Islet of Langerhans (tissue), 1 donor: ENCODE results near the gene MAP4.
"Not testable (repeated sequence)": the region's sequence is repeated elsewhere in the genome, so short reads cannot be mapped to it uniquely, and the experiment has no call there.

Experiments used
- FAIRE-seq: peaks from one replicate; lab custom pipeline; 2011; peaks lifted over from hg19 to GRCh38; lab: Jason Lieb, UNC

Gene MAP4

GRCh38 chr3:47892286-47893040 is 123.8 kb downstream of the MAP4 start:
- no peak for FAIRE-seq

DNA sequence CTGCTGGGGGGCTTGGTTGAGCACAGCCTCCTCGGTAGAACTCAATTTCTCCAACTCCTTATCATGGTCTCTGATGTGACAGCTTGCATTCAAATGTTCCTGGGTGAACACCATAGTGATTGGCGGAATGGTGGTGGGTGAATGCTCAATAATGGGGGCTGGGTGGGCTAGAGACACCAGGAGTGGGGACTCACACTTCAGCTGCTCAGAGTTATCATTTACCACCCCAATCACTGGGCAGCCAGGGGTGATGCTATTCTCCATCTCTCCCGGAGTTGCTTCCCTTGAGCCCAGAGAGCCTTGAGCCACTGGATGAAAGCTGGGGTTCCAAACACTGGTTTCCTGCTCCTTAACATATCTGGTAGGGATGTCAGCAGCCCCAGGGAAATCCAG is 124.6 kb downstream of the MAP4 start:
- FAIRE-seq, result no peak

GRCh38 chr3:47890828-47891612 is 125.2 kb downstream of the MAP4 start:
- FAIRE-seq, result no peak

- FAIRE-seq, result no peak
Measured at GRCh38 chr3:47890126-47890827, 125.9 kb downstream of the MAP4 start.

- FAIRE-seq, result no peak
Measured at GRCh38 chr3:47888986-47889757, 127.0 kb downstream of the MAP4 start.

- FAIRE-seq, result not testable (repeated sequence)
Measured at GRCh38 chr3:47887991-47888390, 128.2 kb downstream of the MAP4 start.

DNA sequence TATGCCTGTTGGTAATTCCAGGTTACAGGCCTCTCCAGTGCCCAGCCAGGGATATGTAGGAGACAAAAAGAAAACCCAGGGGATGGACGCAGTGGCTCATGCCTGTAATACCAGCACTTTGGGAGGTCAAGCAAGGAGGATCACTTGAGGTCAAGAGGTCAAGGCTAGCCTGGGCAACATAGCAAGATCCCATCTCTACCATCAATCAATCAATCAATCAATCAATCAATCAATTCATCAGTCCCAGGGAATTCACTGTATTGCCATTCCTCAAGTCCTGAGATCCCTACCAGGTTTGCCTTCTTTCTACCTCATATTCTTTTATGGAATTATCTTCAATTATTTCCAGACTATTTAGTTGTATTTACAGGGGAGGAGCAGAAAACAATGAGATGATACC is 131.0 kb downstream of the MAP4 start:
- no peak for FAIRE-seq

DNA sequence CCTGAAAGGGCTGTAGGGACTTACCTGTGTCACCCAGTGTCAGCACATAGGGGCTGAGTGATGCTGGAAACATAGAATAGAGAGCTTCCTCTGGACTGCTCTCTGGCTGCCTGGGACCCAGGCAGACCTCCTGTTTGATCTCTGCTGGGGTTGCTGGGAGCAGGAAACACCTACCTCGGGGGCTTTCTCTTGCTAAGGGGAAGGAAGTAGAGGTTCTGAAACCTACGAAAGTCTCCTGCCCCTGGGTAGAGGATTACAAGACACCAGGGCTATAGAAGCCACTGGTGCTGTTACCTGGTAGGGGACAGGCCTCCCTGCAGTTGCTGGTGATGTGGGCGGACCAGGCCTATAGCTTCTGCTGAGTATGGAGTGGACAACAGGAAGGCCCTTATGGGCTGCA is 131.6 kb downstream of the MAP4 start:
- FAIRE-seq, result no peak

DNA sequence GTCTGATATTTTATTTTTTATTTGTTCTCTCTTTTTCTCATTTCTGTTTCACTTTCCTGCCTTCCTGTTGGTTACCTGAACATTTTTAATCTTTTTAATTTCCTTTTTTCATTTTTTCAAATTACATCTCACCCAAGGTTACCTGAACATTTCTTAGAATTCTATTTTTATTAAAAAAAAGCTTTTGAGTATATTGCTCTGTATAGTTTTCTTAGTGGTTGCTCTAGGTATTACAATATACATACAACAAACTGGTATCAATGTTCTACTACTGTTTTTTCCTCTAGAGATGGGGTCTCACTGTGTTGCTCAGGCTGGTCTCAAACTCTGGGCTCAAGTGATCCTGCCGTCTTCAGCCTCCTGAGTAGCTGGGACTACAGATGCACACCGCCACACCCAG is 133.9 kb downstream of the MAP4 start:
- FAIRE-seq, result no peak

DNA sequence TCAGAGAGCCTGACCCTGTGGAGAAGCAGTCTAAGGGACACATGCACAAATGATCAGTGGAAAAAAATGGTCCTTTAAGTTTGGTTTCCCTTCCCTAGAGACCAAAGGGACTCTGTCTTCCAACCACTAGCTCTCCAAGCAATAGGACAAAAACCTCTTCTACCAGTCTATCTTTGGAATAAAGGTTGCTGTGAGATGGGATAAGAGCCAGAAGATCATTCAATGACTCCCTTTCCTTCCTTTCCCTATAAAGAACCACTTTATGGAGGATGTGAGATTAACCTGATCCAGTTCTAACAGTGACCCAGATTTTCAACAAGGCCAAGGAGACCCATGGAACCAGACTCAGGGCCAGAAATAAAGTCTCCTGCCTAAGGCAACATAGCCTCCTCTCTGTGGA is 138.5 kb downstream of the MAP4 start:
- no peak for FAIRE-seq

DNA sequence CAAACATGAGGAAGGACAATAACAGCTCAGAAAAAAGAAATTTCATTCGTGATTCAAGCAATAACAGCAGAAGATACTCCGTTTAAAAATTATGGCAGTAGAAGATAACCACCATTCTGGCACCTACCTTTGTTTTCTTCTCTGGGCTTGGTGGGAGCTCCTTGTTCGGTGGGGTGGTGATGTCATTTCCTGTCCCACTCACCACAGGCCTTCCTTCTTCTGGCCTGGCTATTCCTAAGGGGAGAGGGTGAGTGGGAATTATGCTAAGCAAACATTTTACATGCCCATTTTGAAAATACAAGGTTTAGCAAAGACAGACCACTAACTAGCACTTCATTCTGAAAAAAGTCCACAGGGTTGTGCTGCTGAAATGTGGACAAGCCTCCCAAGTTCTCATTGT is 138.9 kb downstream of the MAP4 start:
- no peak for FAIRE-seq

GRCh38 chr3:47874913-47875312 is 141.3 kb downstream of the MAP4 start:
- no peak for FAIRE-seq

DNA sequence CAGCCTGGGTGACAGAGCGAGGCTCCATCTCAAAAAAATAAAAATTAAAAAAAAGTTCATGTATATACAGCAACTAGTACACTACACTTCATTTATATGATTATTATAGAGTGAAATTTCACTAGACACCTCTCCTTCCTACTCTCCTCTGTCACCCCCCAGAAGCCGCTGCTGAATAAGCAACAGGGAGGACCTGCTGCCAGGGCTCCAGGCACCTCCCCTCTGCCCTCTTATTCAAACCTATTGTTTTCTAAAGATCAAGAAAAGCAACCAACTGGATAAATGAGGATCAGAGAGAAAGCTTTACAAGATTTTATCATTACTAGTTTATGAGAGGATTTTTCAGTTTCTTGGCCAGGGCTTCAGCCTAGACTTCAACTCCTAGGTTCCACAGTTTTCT is 141.8 kb downstream of the MAP4 start:
- no peak for FAIRE-seq

GRCh38 chr3:47872916-47873315 is 143.3 kb downstream of the MAP4 start:
- no peak for FAIRE-seq

DNA sequence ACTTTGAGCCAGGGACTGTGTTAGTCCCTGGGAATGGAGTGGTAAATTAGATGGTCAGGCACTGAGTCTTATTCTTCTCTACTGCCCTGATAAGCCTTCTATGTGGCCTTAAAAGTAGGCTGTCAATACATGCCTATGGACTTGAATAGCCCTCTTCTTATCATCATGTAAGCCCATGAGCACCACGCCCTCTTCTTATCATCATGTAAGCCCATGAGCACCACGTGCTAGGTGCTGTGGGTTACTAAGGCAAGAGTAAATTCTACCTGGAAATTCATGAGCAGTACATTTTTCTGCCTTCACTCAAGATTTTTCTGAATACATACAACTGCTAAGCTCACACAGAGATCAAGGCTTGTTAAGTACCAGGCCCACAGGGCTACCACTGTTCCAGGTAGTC is 144.8 kb downstream of the MAP4 start:
- no peak for FAIRE-seq

GRCh38 chr3:47870702-47871260 is 145.4 kb downstream of the MAP4 start:
- FAIRE-seq, result no peak

DNA sequence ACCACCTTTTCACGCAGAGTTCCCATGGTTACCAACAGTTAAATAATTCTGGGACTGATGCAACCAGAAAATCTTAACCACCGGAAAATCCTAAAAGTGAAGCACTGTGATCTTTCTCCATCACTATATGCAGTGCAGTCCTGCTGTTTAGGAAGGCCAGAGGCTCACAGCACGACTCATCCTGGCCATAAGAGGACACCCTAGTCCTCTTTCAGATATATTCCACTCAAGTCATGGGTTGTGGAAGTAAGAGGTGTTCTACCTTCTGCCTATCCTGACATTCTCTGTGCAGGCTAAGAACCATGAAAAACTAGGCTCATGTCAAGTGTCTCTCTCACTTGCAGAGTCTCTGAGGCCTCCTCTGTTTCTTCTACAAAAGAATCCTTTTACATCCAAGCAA is 146.1 kb downstream of the MAP4 start:
- no peak for FAIRE-seq

DNA sequence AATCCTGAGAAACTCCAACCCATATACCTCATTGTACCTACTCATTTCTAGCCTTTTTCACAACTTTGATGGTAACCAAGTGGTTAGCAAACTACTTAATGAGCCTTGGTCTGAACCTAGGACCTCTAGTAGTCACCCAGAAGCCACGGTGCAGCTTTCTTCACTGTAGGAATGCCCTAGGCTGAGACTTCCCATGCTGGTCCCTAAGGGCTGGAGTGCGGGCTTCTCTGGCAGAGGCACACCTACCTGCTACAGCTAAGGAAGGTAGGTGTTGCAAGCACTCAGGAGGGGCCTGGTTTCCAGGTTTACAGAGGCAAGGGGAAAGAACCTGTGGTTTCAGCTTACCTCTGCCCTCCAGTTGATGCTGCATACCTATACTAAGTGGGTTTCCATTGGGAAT is 147.9 kb downstream of the MAP4 start:
- no peak for FAIRE-seq

DNA sequence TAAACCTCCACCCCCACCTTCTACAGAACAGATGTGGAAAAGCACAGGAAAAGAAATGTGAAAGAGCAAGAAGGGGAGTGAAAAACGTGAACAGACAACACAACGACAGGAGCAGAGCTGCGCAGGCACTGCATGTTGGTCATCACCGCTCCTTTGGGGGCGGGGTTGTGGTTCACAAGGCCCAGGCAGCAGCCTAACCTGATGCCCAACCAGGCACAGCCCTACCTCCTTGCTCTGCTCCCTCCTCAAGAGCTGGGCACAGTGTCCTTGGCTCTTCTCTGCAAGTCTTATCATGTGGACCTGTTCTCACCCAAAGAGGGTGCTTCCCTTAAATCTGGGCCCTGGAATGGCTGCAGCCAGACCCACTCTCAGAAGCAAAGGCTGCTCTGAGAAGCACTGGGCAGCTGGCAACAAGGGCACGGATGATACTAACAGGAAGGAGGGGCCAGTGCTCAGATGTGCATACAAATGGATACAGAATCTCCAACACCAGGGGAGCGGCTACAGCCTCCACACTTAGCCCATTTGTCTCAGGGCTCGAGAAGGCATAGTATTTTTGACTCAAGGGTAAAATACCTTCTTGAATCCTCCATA is 148.7 kb downstream of the MAP4 start:
- no peak for FAIRE-seq

- no peak for FAIRE-seq
Measured at GRCh38 chr3:47865192-47865591, 151.0 kb downstream of the MAP4 start.

- FAIRE-seq, result no peak
Measured at GRCh38 chr3:47863391-47864128, 152.7 kb downstream of the MAP4 start.
